ENCODE measurements around the gene KIF6. TPM values are rescaled to one million over a fixed set of nuclear protein-coding genes. Genes with fewer than 3 reads are reported as not detected.

The KIF6 gene
- total and polyA plus RNA-seq, 2 of the 8 experiments (the other 6 are each of a cell fraction or from before 2014, with no cell fraction given) = 0.53 to 0.65 TPM

- POLR2A ChIA-PET (ENCODE audit: partially characterized antibody) = no interaction called here
- Histone ChIP-seq H4K5ac (ENCODE audit: insufficient read length, low read depth, low read length) (no peak overlapping the region), H3K27ac (ENCODE audit: low read depth, low read length) (no peak overlapping the region)
Observed at GRCh38 chr6:39282774-39283173, 442.4 kb downstream of the KIF6 start.

More at GRCh38 chr6:39282774-39283173, 442.4 kb downstream of the KIF6 start:
- Histone ChIP-seq H3K4me3 (ENCODE audit: extremely low read depth in 1 of 4, insufficient read depth in 2 of 4, low read depth in 3 of 4, low read length in 4 of 4) (no peak overlapping the region), H3K4me2 (ENCODE audit: insufficient read depth in 1 of 2, low read depth in 2 of 2, low read length in 2 of 2) (no peak overlapping the region), H2BK12ac (ENCODE audit: low read depth, low read length) (no peak overlapping the region), H3K9ac (replicated peaks in 1 of 4; ENCODE audit: extremely low read depth in 1 of 4, low read depth in 3 of 4, low read length in 3 of 4) (no peak overlapping the region), H3K14ac (ENCODE audit: insufficient read length) (no peak overlapping the region), H3K79me1 (ENCODE audit: low read depth, low read length) (no peaks in the 10 kb centered on the region), H3K23me2 (ENCODE audit: low read depth, low read length) (no peaks in the 10 kb centered on the region; the same call in 1 of the 2 replicates), H3K9me3 (ENCODE audit: insufficient read depth in 2 of 2, low read depth in 1 of 2, low read length in 1 of 2) (no peaks in the 10 kb centered on the region), H4K91ac (replicated peaks; ENCODE audit: insufficient read length, low read length) (no peak overlapping the region), H3K79me2 (ENCODE audit: control insufficient read depth in 1 of 2, insufficient read depth in 2 of 2, low read length in 2 of 2) (no peaks in the 10 kb centered on the region), H2BK20ac (ENCODE audit: low read length) (peak overlapping the region; percentile 75; the same call in 1 of the 2 replicates), H3K27me3 (replicated peaks in 1 of 4; ENCODE audit: control insufficient read depth in 3 of 4, extremely low read depth in 1 of 4, insufficient read depth in 3 of 4, low read length in 3 of 4) (0 out of 7 replicates have a peak, but pooled peaks cover 0 to 2% (median 0%) of the 10 kb centered on the region in 4 experiments), H3K36me3 (ENCODE audit: control insufficient read depth in 2 of 4, insufficient read depth in 4 of 4, low read length in 3 of 4) (no peaks in the 10 kb centered on the region), H3K4ac (replicated peaks; ENCODE audit: insufficient read length, low read depth, low read length) (peak overlapping the region; percentile 1), H2BK120ac (replicated peaks; ENCODE audit: low read depth, low read length) (no peak overlapping the region), H2AFZ (ENCODE audit: low read length) (no peak overlapping the region), H3K4me1 (replicated peaks in 1 of 4; ENCODE audit: control insufficient read depth in 3 of 4, insufficient read depth in 4 of 4, low read length in 3 of 4) (peaks cover 0 to 4% (median 1%) of the 10 kb centered on the region in 4 experiments; a peak in 2 of 7 replicates), H3K23ac (ENCODE audit: insufficient read length) (no peak overlapping the region), H4K20me1 (replicated peaks in 1 of 2; ENCODE audit: control insufficient read depth in 1 of 2, insufficient read depth in 2 of 2, low read length in 2 of 2) (no peaks in the 10 kb centered on the region), H3K18ac (ENCODE audit: extremely low read depth, low read length) (no peak overlapping the region), H3K56ac (replicated peaks; ENCODE audit: insufficient read length, low read depth, low read length) (no peak overlapping the region), H2AK5ac (ENCODE audit: low read depth, low read length) (peak overlapping the region; percentile 55; the same call in 1 of the 2 replicates), H2BK15ac (ENCODE audit: low read length) (peak overlapping the region; percentile 89), H2BK5ac (ENCODE audit: low read depth, low read length) (no peak overlapping the region; the same call in 1 of the 2 replicates), H4K8ac (ENCODE audit: extremely low read depth, insufficient read depth, low read length) (no peak overlapping the region)
- TF ChIP-seq ZNF274 (IDR thresholded peaks at IDR 0.05; ENCODE audit: borderline replicate concordance, extremely low read depth, low read length) (no peak), ASH2L (IDR thresholded peaks at IDR 0.05; ENCODE audit: low read length) (no peak), RAD21 (IDR thresholded peaks at IDR 0.05 in 1 of 2, conservative IDR thresholded peaks at IDR 0.05 in 1 of 2; ENCODE audit: low read depth in 2 of 2, low read length in 2 of 2) (no peak)
- CTCF ChIA-PET (ENCODE audit: partially characterized antibody) = interaction anchor here (0.7 to 47.4 kb wide), 5 partner anchors 14 to 543 kb away, joined by 3 to 1738 read pairs (median 13); partner anchors contain the start of gene KCNK5
- DNase-seq (ENCODE audit: low read depth in 1 of 2, low spot score in 2 of 2) (no peak), FAIRE-seq (no peak)
- WGBS, 2 experiments (ENCODE audit: extremely low coverage in 1 of 2, insufficient coverage in 1 of 2, insufficient read length in 1 of 2, insufficient replicate concordance in 2 of 2, low coverage in 1 of 2, low lambda C conversion rate in 2 of 2, missing lambda C conversion rate in 1 of 2) = 69% methylated on average over 2 of the region's 2 CpGs; no CpG with 5 or more reads in 1 of the 2 experiments

Data from H1 (cell line).